PC-3 (cell line): ENCODE measurements around the gene TPP2.

ENCODE experiments used
- CTCF ChIP-seq: fragments of 300-600 bp; sonication (generic); conservative IDR thresholded peaks from 2 replicates; pipeline ENCODE4 v1.5.1; 2017; ENCODE audit warnings: antibody characterized with exemption, low read depth, mild to moderate bottlenecking, low read length
- EZH2 ChIP-seq: fragments of 300-600 bp; sonication (generic); IDR thresholded peaks from one replicate; pipeline ENCODE4 v1.6.1; 2017; ENCODE audit warnings: antibody characterized with exemption, mild to moderate bottlenecking, low read length; ENCODE audit not compliant: unreplicated experiment
- EZH2phosphoT487 ChIP-seq: fragments of 300-600 bp; sonication (generic); IDR thresholded peaks from 2 replicates; pipeline ENCODE4 v1.6.1; 2018; ENCODE audit warnings: mild to moderate bottlenecking, antibody characterized with exemption, low read length, borderline replicate concordance

- TF ChIP-seq CTCF, result no peak
- TF ChIP-seq EZH2, result no peak
- no peak for TF ChIP-seq EZH2phosphoT487
Measured at GRCh38 chr13:102659168-102659713, 62.5 kb downstream of the TPP2 start.
